K562 (cell line): Measurements from ENCODE around the gene MKRN2OS. TPM values are rescaled to one million over a fixed set of nuclear protein-coding genes. Genes with fewer than 3 reads are reported as not detected.
A peak's percentile ranks its signal among the peaks of the same experiment; 100 is the strongest.

ENCODE experiments used
- JUND ChIP-seq, 2 experiments: IDR thresholded peaks; 2 replicates in 1 of 2; 3 replicates in 1 of 2; pipeline ENCODE4 v1.6.1; 2011; ENCODE audit warnings: borderline replicate concordance in 2 of 2, low read depth in 2 of 2, low read length in 2 of 2, improper control_type of control experiment in 1 of 2, missing biosample characterization in 1 of 2, missing genetic modification characterization in 1 of 2, missing genetic modification reagents in 1 of 2
- REST ChIP-seq, 2 experiments: fragments of 450-650 bp; formaldehyde crosslinking in 1 of 2; IDR thresholded peaks; 2 replicates each; pipeline versions ENCODE4 v1.4.0 to v1.6.1; 2014 to 2020; ENCODE audit warnings: mild to moderate bottlenecking in 2 of 2, borderline replicate concordance in 1 of 2, low read depth in 1 of 2
- TEAD1 ChIP-seq, 2 experiments: fragments of 450-650 bp in 1 of 2; sonication (generic) in 1 of 2; formaldehyde crosslinking; IDR thresholded peaks; 2 replicates each; pipeline versions ENCODE4 v1.4.0 to v1.8.0; 2020 to 2022; ENCODE audit warnings: mild to moderate bottlenecking in 2 of 2, missing genetic modification reagents in 1 of 2
- polyA plus RNA-seq, 8 experiments: library from polyadenylated mRNA; depleted of rRNA in 4 of 8; stranded (reverse) in 5 of 8; unstranded in 3 of 8; fragments of >200 nt; fragmentation: Nextera tagmentation in 2 of 8; fragmentation: Illumina TruSeq in 1 of 8; extraction: Ambion mirVana in 2 of 8; extraction: Trizol in 1 of 8; gene quantifications; 2 replicates each; pipeline versions ENCODE4 v1.2.1 to v1.2.3, GENCODE V29; 2011 to 2014; ENCODE audit warnings: inconsistent platforms in 1 of 8, missing spikeins in 1 of 8
- total RNA-seq, 7 experiments: library from RNA; depleted of rRNA in 6 of 7; stranded (reverse); fragments of >200 nt in 6 of 7; fragmentation: Illumina TruSeq in 2 of 7; extraction: Trizol in 2 of 7; gene quantifications; 2 replicates each; pipeline versions ENCODE4 v1.2.1 to v1.2.3, GENCODE V29; 2011 to 2021; ENCODE audit warnings: low replicate concordance in 1 of 7

The MKRN2OS gene
- total and polyA plus RNA-seq, 9 of the 15 experiments (the other 6 are each of a cell fraction or from before 2014, with no cell fraction given), result 0.11 to 0.27 (median 0.17) TPM; not detected in 6

- 0 out of 2 replicates have a peak, but pooled peaks have one; percentile 11 for TF ChIP-seq JUND (IDR thresholded peaks at IDR 0.05; ENCODE audit: borderline replicate concordance, low read depth, low read length)
- no peak for TF ChIP-seq JUND (tag; IDR thresholded peaks at IDR 0.05; ENCODE audit: borderline replicate concordance, low read depth, low read length)
- TF ChIP-seq TEAD1 (CRISPR knock-in tag; IDR thresholded peaks at IDR 0.05), result no peak
- no peak for TF ChIP-seq REST (IDR thresholded peaks at IDR 0.05; ENCODE audit: borderline replicate concordance)
- TF ChIP-seq REST (CRISPR knock-in tag; IDR thresholded peaks at IDR 0.05; ENCODE audit: low read depth), result no peak
Observed at GRCh38 chr3:12579905-12580304, 34.6 kb upstream of the MKRN2OS start (continued).
